Measurements from ENCODE around the gene PRR35. TPM values are rescaled to one million over a fixed set of nuclear protein-coding genes. Genes with fewer than 3 reads are reported as not detected.

Gene PRR35
- total RNA-seq, 2 experiments from 2014 or later: not detected

DNA sequence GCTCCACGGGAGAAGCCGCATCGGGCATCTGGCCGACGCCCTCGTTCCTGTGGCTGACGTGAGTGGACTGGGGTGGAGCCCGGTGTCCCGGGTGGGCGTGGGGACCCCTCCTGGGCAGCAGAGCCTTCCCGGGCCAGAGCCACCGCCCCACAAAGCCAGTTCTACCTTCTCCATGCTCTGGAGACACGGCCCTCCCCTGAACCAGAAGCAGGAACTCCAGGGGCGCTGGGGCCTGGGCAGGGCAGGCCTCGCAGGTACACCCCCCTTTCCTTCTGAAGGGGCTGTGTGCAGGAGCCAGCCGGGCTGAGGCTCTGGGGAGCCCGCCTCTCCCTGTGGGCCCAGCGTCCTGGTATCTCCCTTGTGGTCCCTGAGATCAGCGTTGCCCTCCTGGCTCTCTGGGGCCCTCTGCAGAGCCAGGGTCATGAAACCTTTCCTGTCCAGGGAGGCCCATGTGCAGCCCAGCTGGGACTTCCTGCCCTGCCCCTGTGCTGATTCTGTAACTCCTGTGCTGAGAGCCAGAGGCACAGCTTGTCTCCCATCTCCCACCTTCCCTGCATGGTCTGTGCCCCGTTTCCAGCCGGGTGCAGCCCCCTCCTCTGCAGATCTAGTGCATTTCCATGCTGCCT lies 16.1 kb downstream of the PRR35 start:
- no peak overlapping the region for H3K4me3 Mint-ChIP-seq
- ATAC-seq (no peak), DNase-seq (no peak)
- intact Hi-C loops (cut with micrococcal nuclease): no loop called here
- ChIA-PET POLR2A (interaction anchor here (1.0 to 1.1 kb wide), 2 partner anchors 9 to 12 kb away, joined by 3 to 5 read pairs; partner anchors contain the start of gene NHLRC4), CTCF (interaction anchor here (1.3 kb wide), 1 partner anchor 12 kb away, joined by 5 read pairs; no protein-coding TSS in a partner anchor)
- H3K36me3 Mint-ChIP-seq (ENCODE audit: low read depth): no peaks in the 10 kb centered on the region
- H3K9me3 Mint-ChIP-seq: no peaks in the 10 kb centered on the region
- TF ChIP-seq, protein P1, sequence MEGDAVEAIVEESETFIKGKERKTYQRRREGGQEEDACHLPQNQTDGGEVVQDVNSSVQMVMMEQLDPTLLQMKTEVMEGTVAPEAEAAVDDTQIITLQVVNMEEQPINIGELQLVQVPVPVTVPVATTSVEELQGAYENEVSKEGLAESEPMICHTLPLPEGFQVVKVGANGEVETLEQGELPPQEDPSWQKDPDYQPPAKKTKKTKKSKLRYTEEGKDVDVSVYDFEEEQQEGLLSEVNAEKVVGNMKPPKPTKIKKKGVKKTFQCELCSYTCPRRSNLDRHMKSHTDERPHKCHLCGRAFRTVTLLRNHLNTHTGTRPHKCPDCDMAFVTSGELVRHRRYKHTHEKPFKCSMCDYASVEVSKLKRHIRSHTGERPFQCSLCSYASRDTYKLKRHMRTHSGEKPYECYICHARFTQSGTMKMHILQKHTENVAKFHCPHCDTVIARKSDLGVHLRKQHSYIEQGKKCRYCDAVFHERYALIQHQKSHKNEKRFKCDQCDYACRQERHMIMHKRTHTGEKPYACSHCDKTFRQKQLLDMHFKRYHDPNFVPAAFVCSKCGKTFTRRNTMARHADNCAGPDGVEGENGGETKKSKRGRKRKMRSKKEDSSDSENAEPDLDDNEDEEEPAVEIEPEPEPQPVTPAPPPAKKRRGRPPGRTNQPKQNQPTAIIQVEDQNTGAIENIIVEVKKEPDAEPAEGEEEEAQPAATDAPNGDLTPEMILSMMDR (IDR thresholded peaks at IDR 0.05): no peak
- no peaks in the 10 kb centered on the region for H3K27me3 Mint-ChIP-seq
- peaks cover 9% of the 10 kb centered on the region for H3K4me1 Mint-ChIP-seq (ENCODE audit: low read depth)
- H3K27ac Mint-ChIP-seq: no peak overlapping the region

DNA sequence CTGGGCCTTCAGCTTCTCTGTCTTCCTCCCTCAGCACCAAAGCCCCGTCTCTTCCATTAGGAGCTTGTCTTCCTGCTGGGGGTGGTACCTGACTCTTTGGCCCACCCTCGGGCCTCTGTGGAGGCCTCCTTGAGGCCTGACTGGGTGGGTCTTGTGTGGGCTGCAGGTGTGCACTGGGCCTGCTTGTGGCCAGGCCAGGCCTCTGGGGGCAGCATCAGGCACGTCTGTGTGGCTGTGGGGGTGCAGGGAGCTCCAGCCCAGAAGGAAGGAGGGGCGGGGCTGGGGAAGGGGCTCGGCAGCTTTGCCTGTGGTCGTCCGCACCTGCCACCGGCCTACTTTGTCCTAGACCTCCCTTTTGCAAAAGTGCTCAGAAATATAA lies 16.6 kb downstream of the PRR35 start:
- Mint-ChIP-seq H3K4me3 (no peak overlapping the region), H3K4me1 (ENCODE audit: low read depth) (peaks cover 4% of the 10 kb centered on the region), H3K36me3 (ENCODE audit: low read depth) (no peaks in the 10 kb centered on the region), H3K27me3 (no peaks in the 10 kb centered on the region), H3K27ac (no peak overlapping the region), H3K9me3 (no peaks in the 10 kb centered on the region)
- CTCF ChIA-PET: interaction anchor here (1.3 kb wide), 1 partner anchor 12 kb away, joined by 5 read pairs; no protein-coding TSS in a partner anchor
- TF ChIP-seq, protein P1 (IDR thresholded peaks at IDR 0.05): no peak
- DNase-seq: no peak
- intact Hi-C loops (cut with micrococcal nuclease): no loop called here
- POLR2A ChIA-PET: interaction anchor here (0.7 to 1.1 kb wide), 2 partner anchors 10 to 369 kb away, joined by 3 to 5 read pairs; partner anchors contain the start of gene NHLRC4
- ATAC-seq: no peak

DNA sequence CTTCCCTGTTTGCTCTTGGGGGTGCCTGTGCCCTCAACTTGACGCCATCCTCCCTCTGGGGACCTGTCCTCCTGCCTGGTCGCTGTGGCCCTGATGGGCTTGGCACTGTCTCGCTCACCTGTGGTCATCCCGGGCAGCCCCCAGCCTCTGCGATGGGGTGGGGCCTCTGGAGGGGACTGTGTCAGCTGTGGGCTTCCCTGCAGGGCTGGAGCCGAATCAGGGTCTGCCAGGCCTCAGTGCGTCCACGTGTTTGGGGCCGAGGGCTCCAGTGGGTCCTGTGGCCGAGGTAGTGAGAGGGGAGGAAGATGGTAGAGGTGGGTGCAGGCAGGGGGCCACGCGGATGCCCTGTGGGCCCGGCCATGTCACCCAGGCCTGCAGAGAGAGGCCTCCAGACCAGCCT lies 17.6 kb downstream of the PRR35 start:
- Mint-ChIP-seq H3K27me3 (no peaks in the 10 kb centered on the region), H3K4me1 (ENCODE audit: low read depth) (peaks cover 3% of the 10 kb centered on the region), H3K27ac (no peak overlapping the region), H3K9me3 (no peaks in the 10 kb centered on the region), H3K36me3 (ENCODE audit: low read depth) (no peaks in the 10 kb centered on the region), H3K4me3 (no peak overlapping the region)
- DNase-seq: no peak
- intact Hi-C loops (cut with micrococcal nuclease): no loop called here
- ChIA-PET POLR2A (no interaction called here), CTCF (no interaction called here)
- TF ChIP-seq, protein P1 (IDR thresholded peaks at IDR 0.05): no peak
- ATAC-seq: no peak

DNA sequence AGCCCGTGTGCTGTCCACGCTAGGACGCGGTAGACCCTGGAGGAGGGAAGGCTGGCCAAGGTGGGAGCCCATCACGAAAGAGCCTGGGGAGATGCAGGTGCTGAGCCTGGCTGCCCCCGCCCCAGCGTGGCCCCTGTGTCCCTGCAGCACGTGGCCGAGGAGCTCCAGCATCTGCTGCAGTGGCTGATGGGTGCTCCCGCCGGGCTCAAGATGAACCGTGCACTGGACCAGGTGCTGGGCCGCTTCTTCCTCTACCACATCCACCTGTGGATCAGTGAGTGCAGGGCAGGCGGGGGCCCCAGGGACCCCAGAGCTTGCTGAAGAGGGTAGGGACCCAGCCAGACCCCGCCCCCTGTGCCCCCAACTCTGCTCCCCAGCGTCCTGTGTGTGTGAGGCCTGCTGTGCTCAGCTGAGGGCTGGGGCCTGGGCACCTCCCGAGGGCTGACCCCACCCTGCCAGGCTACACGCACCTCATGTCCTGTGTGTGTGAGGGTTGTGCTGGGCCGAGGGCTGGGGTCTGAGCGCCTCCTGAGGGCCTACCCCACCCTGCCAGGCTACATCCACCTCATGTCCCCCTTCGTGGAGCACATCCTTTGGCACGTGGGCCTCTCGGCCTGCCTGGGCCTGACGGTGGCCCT lies 18.2 kb downstream of the PRR35 start:
- no peak for ATAC-seq
- Mint-ChIP-seq H3K27ac (no peak overlapping the region), H3K4me1 (ENCODE audit: low read depth) (peaks cover 3% of the 10 kb centered on the region), H3K4me3 (no peak overlapping the region), H3K27me3 (no peaks in the 10 kb centered on the region), H3K9me3 (no peaks in the 10 kb centered on the region), H3K36me3 (ENCODE audit: low read depth) (no peaks in the 10 kb centered on the region)
- ChIA-PET CTCF (interaction anchor here (1.5 kb wide), 1 partner anchor 19 kb away, joined by 4 read pairs; no protein-coding TSS in a partner anchor), POLR2A (interaction anchor here (1.5 to 2.0 kb wide), 2 partner anchors 10 to 58 kb away, joined by 4 to 8 read pairs; partner anchors contain the start of gene METTL26)
- TF ChIP-seq, protein P1 (IDR thresholded peaks at IDR 0.05): no peak
- intact Hi-C loops (cut with micrococcal nuclease): no loop called here
- no peak for DNase-seq

Data from activated CD8-positive, alpha-beta T cell treated with anti-CD3 and anti-CD28 coated beads for 36 hours (primary cell).